ENCODE measurements around the gene CHCHD6. TPM values are rescaled to one million over a fixed set of nuclear protein-coding genes. Genes with fewer than 3 reads are reported as not detected.

The CHCHD6 gene
- total RNA-seq, 1 donor, result 10.9 TPM

DNA sequence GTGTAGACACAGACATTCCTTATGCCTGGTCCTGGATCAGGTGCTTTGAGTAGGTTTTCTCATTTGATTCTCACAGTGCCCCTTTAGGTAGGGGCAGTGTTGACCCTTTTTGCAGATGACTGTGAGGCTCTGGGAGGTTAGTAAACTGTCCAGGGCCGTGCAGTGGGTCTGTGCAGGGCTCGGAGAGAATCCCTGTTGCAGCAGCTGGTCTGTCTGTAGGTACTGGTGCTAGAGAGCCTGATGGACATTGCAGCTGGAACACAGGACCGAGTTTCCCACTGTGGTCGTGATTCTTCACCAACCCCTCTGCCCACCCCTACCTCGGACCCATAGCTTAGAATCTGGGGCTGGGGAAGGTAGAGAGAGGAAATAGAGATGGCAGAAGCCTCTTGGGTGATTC is 51.8 kb downstream of the CHCHD6 start:
- Histone ChIP-seq H2AFZ (ENCODE audit: low read length) (no peak overlapping the region), H4K20me1 (ENCODE audit: insufficient read depth, low read length) (no peaks in the 10 kb centered on the region), H3K4me2 (ENCODE audit: insufficient read depth, low read length) (no peak overlapping the region), H3K27ac (ENCODE audit: low read depth, low read length) (no peak overlapping the region), H3K27me3 (ENCODE audit: insufficient read depth, low read length) (no peaks in the 10 kb centered on the region), H3K4me3 (ENCODE audit: insufficient read depth, low read length) (no peak overlapping the region), H3K9me3 (ENCODE audit: low read depth, low read length) (no peaks in the 10 kb centered on the region), H3K79me2 (ENCODE audit: insufficient read depth, low read length) (no peaks in the 10 kb centered on the region), H3K4me1 (ENCODE audit: insufficient read depth, low read length) (peaks cover 15% of the 10 kb centered on the region), H3K36me3 (ENCODE audit: insufficient read depth, low read length) (no peaks in the 10 kb centered on the region)
- DNase-seq (ENCODE audit: insufficient read length, low spot score, missing footprints), result no peak
- TF ChIP-seq, protein P1, sequence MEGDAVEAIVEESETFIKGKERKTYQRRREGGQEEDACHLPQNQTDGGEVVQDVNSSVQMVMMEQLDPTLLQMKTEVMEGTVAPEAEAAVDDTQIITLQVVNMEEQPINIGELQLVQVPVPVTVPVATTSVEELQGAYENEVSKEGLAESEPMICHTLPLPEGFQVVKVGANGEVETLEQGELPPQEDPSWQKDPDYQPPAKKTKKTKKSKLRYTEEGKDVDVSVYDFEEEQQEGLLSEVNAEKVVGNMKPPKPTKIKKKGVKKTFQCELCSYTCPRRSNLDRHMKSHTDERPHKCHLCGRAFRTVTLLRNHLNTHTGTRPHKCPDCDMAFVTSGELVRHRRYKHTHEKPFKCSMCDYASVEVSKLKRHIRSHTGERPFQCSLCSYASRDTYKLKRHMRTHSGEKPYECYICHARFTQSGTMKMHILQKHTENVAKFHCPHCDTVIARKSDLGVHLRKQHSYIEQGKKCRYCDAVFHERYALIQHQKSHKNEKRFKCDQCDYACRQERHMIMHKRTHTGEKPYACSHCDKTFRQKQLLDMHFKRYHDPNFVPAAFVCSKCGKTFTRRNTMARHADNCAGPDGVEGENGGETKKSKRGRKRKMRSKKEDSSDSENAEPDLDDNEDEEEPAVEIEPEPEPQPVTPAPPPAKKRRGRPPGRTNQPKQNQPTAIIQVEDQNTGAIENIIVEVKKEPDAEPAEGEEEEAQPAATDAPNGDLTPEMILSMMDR (IDR thresholded peaks at IDR 0.05; ENCODE audit: extremely low read depth, low read depth, low read length), result no peak

DNA sequence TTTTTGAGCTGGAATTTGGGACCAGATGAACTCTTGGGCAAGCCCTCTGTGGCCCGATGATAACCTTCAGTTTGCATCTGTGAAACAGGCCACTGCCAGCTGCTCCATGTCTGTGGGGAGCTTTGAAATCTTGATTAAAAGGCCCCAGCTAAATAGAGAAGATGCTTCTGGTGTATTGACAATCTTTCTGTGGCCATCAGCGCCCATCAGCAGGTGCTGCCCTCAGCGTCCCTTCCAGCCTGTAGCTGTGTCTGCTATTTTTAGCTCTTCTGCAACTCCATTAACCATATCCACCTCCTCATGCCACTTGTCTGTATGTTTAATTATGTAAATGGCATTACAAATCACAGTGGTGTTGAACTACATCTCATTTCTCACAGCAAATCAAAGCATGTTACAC is 54.0 kb downstream of the CHCHD6 start:
- no peaks in the 10 kb centered on the region for H3K79me2 ChIP-seq (ENCODE audit: insufficient read depth, low read length)
- H3K4me2 ChIP-seq (ENCODE audit: insufficient read depth, low read length), result no peak overlapping the region
- TF ChIP-seq, protein P1 (IDR thresholded peaks at IDR 0.05; ENCODE audit: extremely low read depth, low read depth, low read length), result no peak
- no peaks in the 10 kb centered on the region for H3K27me3 ChIP-seq (ENCODE audit: insufficient read depth, low read length)
- no peaks in the 10 kb centered on the region for H3K36me3 ChIP-seq (ENCODE audit: insufficient read depth, low read length)
- no peaks in the 10 kb centered on the region for H3K9me3 ChIP-seq (ENCODE audit: low read depth, low read length)
- H4K20me1 ChIP-seq (ENCODE audit: insufficient read depth, low read length), result no peaks in the 10 kb centered on the region
- no peak overlapping the region for H2AFZ ChIP-seq (ENCODE audit: low read length)
- H3K27ac ChIP-seq (ENCODE audit: low read depth, low read length), result no peak overlapping the region
- peaks cover 7% of the 10 kb centered on the region for H3K4me1 ChIP-seq (ENCODE audit: insufficient read depth, low read length)
- no peak overlapping the region for H3K4me3 ChIP-seq (ENCODE audit: insufficient read depth, low read length)
- no peak for DNase-seq (ENCODE audit: insufficient read length, low spot score, missing footprints)

DNA sequence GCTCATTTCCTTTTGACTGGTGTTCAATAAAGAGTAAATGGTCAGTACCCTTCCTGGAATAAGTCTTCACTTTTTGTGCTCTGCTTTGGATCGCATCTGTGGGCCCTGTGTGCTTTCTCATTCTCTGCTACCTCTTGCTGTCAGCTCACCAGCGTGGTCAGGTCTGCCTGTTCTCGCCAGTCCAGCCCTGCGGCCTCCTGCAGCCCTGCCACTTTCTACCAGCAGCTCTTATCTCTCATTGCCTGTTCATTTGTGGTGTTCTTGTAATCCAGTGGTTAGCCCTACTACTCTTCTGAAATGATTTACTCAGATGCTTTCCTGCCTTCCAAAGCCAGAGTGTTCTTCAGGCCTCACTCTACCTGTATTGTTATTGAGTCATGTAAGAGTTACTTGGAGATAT is 54.8 kb downstream of the CHCHD6 start:
- DNase-seq (ENCODE audit: insufficient read length, low spot score, missing footprints), result no peak
- H4K20me1 ChIP-seq (ENCODE audit: insufficient read depth, low read length), result no peaks in the 10 kb centered on the region

DNA sequence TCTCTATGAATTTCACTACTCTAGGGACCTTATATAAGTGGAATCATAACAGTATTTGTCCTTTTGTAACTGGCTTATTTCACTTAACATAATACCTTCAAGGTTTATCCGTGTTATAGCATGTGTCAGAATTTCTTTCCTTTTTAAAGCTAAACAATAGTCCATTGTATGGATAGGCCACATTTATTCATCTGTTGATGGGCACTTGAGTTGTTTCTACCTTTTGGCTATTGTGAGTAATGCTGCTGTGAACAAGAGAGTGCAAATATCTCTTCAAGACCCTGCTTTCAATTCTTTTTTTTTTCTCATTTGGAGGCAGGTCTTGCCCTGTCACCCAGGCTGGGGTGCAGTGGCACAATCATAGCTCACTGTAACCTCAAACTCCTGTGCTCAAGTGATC is 56.5 kb downstream of the CHCHD6 start:
- TF ChIP-seq, protein P1 (IDR thresholded peaks at IDR 0.05; ENCODE audit: extremely low read depth, low read depth, low read length), result no peak
- Histone ChIP-seq H4K20me1 (ENCODE audit: insufficient read depth, low read length) (no peaks in the 10 kb centered on the region), H3K36me3 (ENCODE audit: insufficient read depth, low read length) (no peaks in the 10 kb centered on the region)

More for the DNA sequence above, 54.8 kb downstream of the CHCHD6 start:
- no peaks in the 10 kb centered on the region for H3K79me2 ChIP-seq (ENCODE audit: insufficient read depth, low read length)
- no peak overlapping the region for H3K4me2 ChIP-seq (ENCODE audit: insufficient read depth, low read length)
- H3K36me3 ChIP-seq (ENCODE audit: insufficient read depth, low read length), result no peaks in the 10 kb centered on the region
- H3K9me3 ChIP-seq (ENCODE audit: low read depth, low read length), result no peaks in the 10 kb centered on the region
- TF ChIP-seq, protein P1 (IDR thresholded peaks at IDR 0.05; ENCODE audit: extremely low read depth, low read depth, low read length), result no peak
- no peaks in the 10 kb centered on the region for H3K27me3 ChIP-seq (ENCODE audit: insufficient read depth, low read length)
- no peak overlapping the region for H3K4me3 ChIP-seq (ENCODE audit: insufficient read depth, low read length)
- no peak overlapping the region for H3K27ac ChIP-seq (ENCODE audit: low read depth, low read length)
- H2AFZ ChIP-seq (ENCODE audit: low read length), result no peak overlapping the region
- H3K4me1 ChIP-seq (ENCODE audit: insufficient read depth, low read length), result no peaks in the 10 kb centered on the region

More for the DNA sequence above, 56.5 kb downstream of the CHCHD6 start:
- Histone ChIP-seq H3K4me2 (ENCODE audit: insufficient read depth, low read length) (no peak overlapping the region), H3K79me2 (ENCODE audit: insufficient read depth, low read length) (no peaks in the 10 kb centered on the region), H3K9me3 (ENCODE audit: low read depth, low read length) (no peaks in the 10 kb centered on the region), H2AFZ (ENCODE audit: low read length) (no peak overlapping the region), H3K4me3 (ENCODE audit: insufficient read depth, low read length) (no peak overlapping the region), H3K4me1 (ENCODE audit: insufficient read depth, low read length) (no peaks in the 10 kb centered on the region), H3K27ac (ENCODE audit: low read depth, low read length) (no peak overlapping the region), H3K27me3 (ENCODE audit: insufficient read depth, low read length) (no peaks in the 10 kb centered on the region)
- DNase-seq (ENCODE audit: insufficient read length, low spot score, missing footprints), result no peak
